NCI-H2227 treated with DMSO at 0.1 percent for 48 hours (cell line): ENCODE results near the gene RNH1.

Source experiments
- DNase-seq: peaks from one replicate; lab custom pipeline; 2025; lab: John Stamatoyannopoulos, UW

RNH1 gene

GRCh38 chr11:506995-507726 is at the start of gene RNH1:
Gene RNH1 (minus strand): TSS chr11:507242. CDS start chr11:502162, 5,080 bp downstream.
- peak; percentile 97 for DNase-seq

- no peak for DNase-seq
Measured at GRCh38 chr11:555780-556661, 49.0 kb upstream of the RNH1 start.

- DNase-seq = no peak
Measured at GRCh38 chr11:555227-555779, 48.3 kb upstream of the RNH1 start.

- peak; percentile 89 for DNase-seq
Measured at GRCh38 chr11:554428-555226, 47.6 kb upstream of the RNH1 start.

- no peak for DNase-seq
Measured at GRCh38 chr11:553988-554340, 46.9 kb upstream of the RNH1 start.

- DNase-seq = no peak
Measured at GRCh38 chr11:553083-553987, 46.3 kb upstream of the RNH1 start.

- DNase-seq = no peak
Measured at GRCh38 chr11:551596-551995, 44.6 kb upstream of the RNH1 start.

- DNase-seq = no peak
Measured at GRCh38 chr11:551131-551530, 44.1 kb upstream of the RNH1 start.

GRCh38 chr11:550746-551085 is 43.7 kb upstream of the RNH1 start:
- no peak for DNase-seq

GRCh38 chr11:550021-550745 is 43.1 kb upstream of the RNH1 start:
- no peak for DNase-seq

GRCh38 chr11:548700-549603 is 41.9 kb upstream of the RNH1 start:
- peak; percentile 80 for DNase-seq

- DNase-seq = no peak
Measured at GRCh38 chr11:545171-545570, 38.1 kb upstream of the RNH1 start.

- no peak for DNase-seq
Measured at GRCh38 chr11:544817-545166, 37.8 kb upstream of the RNH1 start.

- DNase-seq = no peak
Measured at GRCh38 chr11:541433-541885, 34.4 kb upstream of the RNH1 start.

GRCh38 chr11:540583-541432 is 33.8 kb upstream of the RNH1 start:
- no peak for DNase-seq

- DNase-seq = no peak
Measured at GRCh38 chr11:539971-540481, 33.0 kb upstream of the RNH1 start.

GRCh38 chr11:538431-539051 is 31.5 kb upstream of the RNH1 start:
- no peak for DNase-seq
